Neural progenitor cell (in vitro differentiated cells): ENCODE data around the gene COPS9. TPM values are rescaled to one million over a fixed set of nuclear protein-coding genes. Genes with fewer than 3 reads are reported as not detected.

Experiments
- DNase-seq: peaks from one replicate; pipeline ENCODE4 v3.0.0-alpha.2; 2016; ENCODE audit warnings: low spot score
- H2AFZ ChIP-seq: fragments of 200-600 bp; sonication (generic); replicated peaks from 2 replicates; pipeline ENCODE4 v1.6.1; 2016; ENCODE audit warnings: antibody characterized with exemption
- H3F3A ChIP-seq: fragments of 200-600 bp; sonication (generic); 2 replicates; pipeline ENCODE4 v1.6.1; 2016; ENCODE audit warnings: antibody characterized with exemption, low read depth
- H3K27ac ChIP-seq: fragments of 200-600 bp; sonication (generic); 2 replicates; pipeline ENCODE4 v1.5.1; 2016; ENCODE audit warnings: mild to moderate bottlenecking
- H3K27me3 ChIP-seq: fragments of 200-600 bp; sonication (generic); 2 replicates; pipeline ENCODE4 v1.6.1; 2016; ENCODE audit warnings: mild to moderate bottlenecking, moderate library complexity
- H3K36me3 ChIP-seq: fragments of 200-600 bp; sonication (generic); 2 replicates; pipeline ENCODE4 v1.5.1; 2016
- H3K4me1 ChIP-seq: fragments of 200-600 bp; sonication (generic); 2 replicates; pipeline ENCODE4 v1.6.1; 2016; ENCODE audit warnings: mixed run types
- H3K4me2 ChIP-seq: fragments of 200-600 bp; sonication (generic); 2 replicates; pipeline ENCODE4 v1.6.1; 2016
- H3K4me3 ChIP-seq: fragments of 200-600 bp; sonication (generic); 2 replicates; pipeline ENCODE4 v1.5.1; 2016
- H3K79me2 ChIP-seq: fragments of 200-600 bp; sonication (generic); 2 replicates; pipeline ENCODE4 v1.6.1; 2016; ENCODE audit warnings: low read depth
- H3K9ac ChIP-seq: fragments of 200-600 bp; sonication (generic); 2 replicates; pipeline ENCODE4 v1.6.1; 2016
- H3K9me3 ChIP-seq: fragments of 200-600 bp; sonication (generic); 2 replicates; pipeline ENCODE4 v1.5.1; 2016; ENCODE audit warnings: low read depth
- H4K20me1 ChIP-seq: fragments of 200-600 bp; sonication (generic); 2 replicates; pipeline ENCODE4 v1.6.1; 2016; ENCODE audit warnings: low read depth
- H3K27ac Mint-ChIP-seq: 3 replicates; pipeline ENCODE4 v1.8.0; 2021; ENCODE audit warnings: mixed read lengths
- H3K27me3 Mint-ChIP-seq: 2 replicates; pipeline ENCODE4 v1.8.0; 2022; ENCODE audit warnings: low read depth, mild to moderate bottlenecking, inconsistent platforms, moderate library complexity, mixed read lengths; ENCODE audit not compliant: insufficient read depth
- H3K36me3 Mint-ChIP-seq: 3 replicates; pipeline ENCODE4 v1.8.0; 2021; ENCODE audit warnings: mixed read lengths
- H3K4me1 Mint-ChIP-seq: 3 replicates; pipeline ENCODE4 v1.8.0; 2021; ENCODE audit warnings: mixed read lengths
- H3K4me3 Mint-ChIP-seq: 3 replicates; pipeline ENCODE4 v1.8.0; 2021; ENCODE audit warnings: mild to moderate bottlenecking, moderate library complexity, mixed read lengths
- H3K9me3 Mint-ChIP-seq: 3 replicates; pipeline ENCODE4 v1.8.0; 2020; ENCODE audit warnings: mixed read lengths
- EZH2 ChIP-seq: fragments of 200-600 bp; sonication (generic); IDR thresholded peaks from 2 replicates; pipeline ENCODE4 v1.6.1; 2017; ENCODE audit warnings: antibody characterized with exemption, mild to moderate bottlenecking, moderate library complexity
- EZH2phosphoT487 ChIP-seq: fragments of 200-600 bp; sonication (generic); IDR thresholded peaks from 2 replicates; pipeline ENCODE4 v1.6.1; 2017; ENCODE audit warnings: antibody characterized with exemption
- total RNA-seq: library from RNA; depleted of rRNA; stranded (reverse); fragments of >200 nt; gene quantifications from 2 replicates; pipeline ENCODE4 v1.2.3, GENCODE V29; 2015; ENCODE audit warnings: low replicate concordance
- TF ChIP-seq, protein P1 (sequence below): fragments of 200-600 bp; sonication (generic); IDR thresholded peaks from 2 replicates; pipeline ENCODE4 v1.5.1; 2017; ENCODE audit warnings: antibody characterized with exemption, mild to moderate bottlenecking

Gene COPS9
- total RNA-seq, 1 donor from 2014 or later = 83.9 TPM

DNA sequence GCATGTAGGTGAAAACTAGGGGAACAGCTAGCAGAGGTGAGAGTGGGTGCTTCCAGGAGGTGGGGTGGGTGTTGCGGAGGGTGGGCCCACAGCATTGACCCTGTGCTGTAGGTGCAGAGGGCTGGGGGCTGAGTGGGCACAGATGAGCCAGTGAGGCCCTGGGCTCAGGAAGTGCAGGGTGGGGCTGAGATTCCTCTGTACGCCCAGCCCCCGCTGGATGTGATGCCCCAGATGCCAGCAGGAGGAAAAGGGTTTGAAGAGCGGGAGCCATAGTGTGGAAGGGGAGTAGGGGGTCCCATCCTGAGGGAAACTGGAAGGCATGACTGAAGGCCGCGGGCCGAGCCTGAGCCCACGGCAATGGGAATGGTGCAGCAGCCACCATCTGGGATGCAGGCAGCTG, 18.5 kb upstream of the COPS9 start:
- no peaks in the 10 kb centered on the region for H3K79me2 ChIP-seq
- Mint-ChIP-seq H3K27ac (no peak overlapping the region), H3K4me3 (no peak overlapping the region), H3K9me3 (no peaks in the 10 kb centered on the region), H3K27me3 (peaks cover 5% of the 10 kb centered on the region), H3K36me3 (no peaks in the 10 kb centered on the region), H3K4me1 (peaks cover 23% of the 10 kb centered on the region)
- H3K36me3 ChIP-seq = no peaks in the 10 kb centered on the region
- peak overlapping the region; percentile 35 for H3K4me2 ChIP-seq
- no peak overlapping the region for H3K27ac ChIP-seq
- no peak overlapping the region for H3K4me3 ChIP-seq
- H3K9me3 ChIP-seq = no peaks in the 10 kb centered on the region
- peaks cover 21% of the 10 kb centered on the region for H3K27me3 ChIP-seq
- H3F3A ChIP-seq = peaks cover 9% of the 10 kb centered on the region
- no peak for TF ChIP-seq EZH2phosphoT487
- peaks cover 24% of the 10 kb centered on the region for H3K4me1 ChIP-seq
- no peak overlapping the region for H2AFZ ChIP-seq
- no peak overlapping the region for H3K9ac ChIP-seq
- no peak for DNase-seq
- no peaks in the 10 kb centered on the region for H4K20me1 ChIP-seq

DNA sequence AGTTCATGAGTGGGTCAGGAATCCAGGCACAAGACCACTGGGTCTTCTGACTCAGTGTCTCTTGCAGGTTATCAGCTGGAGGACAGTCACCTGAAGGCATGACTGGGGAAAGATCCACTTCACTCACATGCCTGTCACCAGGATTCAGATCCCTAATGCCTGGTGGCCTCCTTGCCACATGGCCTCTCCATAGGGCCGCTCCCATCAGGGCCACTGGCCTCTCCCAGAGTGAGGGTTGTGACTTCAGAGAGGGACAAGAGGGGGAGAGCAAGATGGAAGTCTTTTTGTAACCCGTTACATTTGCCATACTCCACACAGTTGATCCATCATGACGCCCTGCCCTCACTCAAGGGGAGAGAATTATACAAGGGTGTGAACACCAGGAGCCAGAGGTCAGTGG, 17.3 kb upstream of the COPS9 start:
- H4K20me1 ChIP-seq = no peaks in the 10 kb centered on the region
- Mint-ChIP-seq H3K27ac (no peak overlapping the region), H3K4me1 (peaks cover 23% of the 10 kb centered on the region), H3K4me3 (no peak overlapping the region), H3K36me3 (no peaks in the 10 kb centered on the region), H3K27me3 (peaks cover 5% of the 10 kb centered on the region), H3K9me3 (no peaks in the 10 kb centered on the region)
- no peaks in the 10 kb centered on the region for H3K79me2 ChIP-seq
- no peak overlapping the region for H3K27ac ChIP-seq
- no peaks in the 10 kb centered on the region for H3K9me3 ChIP-seq
- no peak overlapping the region for H2AFZ ChIP-seq
- H3K4me3 ChIP-seq = no peak overlapping the region
- no peak overlapping the region for H3K4me2 ChIP-seq
- peaks cover 9% of the 10 kb centered on the region for H3F3A ChIP-seq
- no peaks in the 10 kb centered on the region for H3K36me3 ChIP-seq
- no peak overlapping the region for H3K9ac ChIP-seq
- no peak for TF ChIP-seq EZH2
- no peak for TF ChIP-seq EZH2phosphoT487
- TF ChIP-seq, protein P1, sequence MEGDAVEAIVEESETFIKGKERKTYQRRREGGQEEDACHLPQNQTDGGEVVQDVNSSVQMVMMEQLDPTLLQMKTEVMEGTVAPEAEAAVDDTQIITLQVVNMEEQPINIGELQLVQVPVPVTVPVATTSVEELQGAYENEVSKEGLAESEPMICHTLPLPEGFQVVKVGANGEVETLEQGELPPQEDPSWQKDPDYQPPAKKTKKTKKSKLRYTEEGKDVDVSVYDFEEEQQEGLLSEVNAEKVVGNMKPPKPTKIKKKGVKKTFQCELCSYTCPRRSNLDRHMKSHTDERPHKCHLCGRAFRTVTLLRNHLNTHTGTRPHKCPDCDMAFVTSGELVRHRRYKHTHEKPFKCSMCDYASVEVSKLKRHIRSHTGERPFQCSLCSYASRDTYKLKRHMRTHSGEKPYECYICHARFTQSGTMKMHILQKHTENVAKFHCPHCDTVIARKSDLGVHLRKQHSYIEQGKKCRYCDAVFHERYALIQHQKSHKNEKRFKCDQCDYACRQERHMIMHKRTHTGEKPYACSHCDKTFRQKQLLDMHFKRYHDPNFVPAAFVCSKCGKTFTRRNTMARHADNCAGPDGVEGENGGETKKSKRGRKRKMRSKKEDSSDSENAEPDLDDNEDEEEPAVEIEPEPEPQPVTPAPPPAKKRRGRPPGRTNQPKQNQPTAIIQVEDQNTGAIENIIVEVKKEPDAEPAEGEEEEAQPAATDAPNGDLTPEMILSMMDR = no peak
- H3K4me1 ChIP-seq = peaks cover 24% of the 10 kb centered on the region
- no peak for DNase-seq
- peaks cover 21% of the 10 kb centered on the region for H3K27me3 ChIP-seq

DNA sequence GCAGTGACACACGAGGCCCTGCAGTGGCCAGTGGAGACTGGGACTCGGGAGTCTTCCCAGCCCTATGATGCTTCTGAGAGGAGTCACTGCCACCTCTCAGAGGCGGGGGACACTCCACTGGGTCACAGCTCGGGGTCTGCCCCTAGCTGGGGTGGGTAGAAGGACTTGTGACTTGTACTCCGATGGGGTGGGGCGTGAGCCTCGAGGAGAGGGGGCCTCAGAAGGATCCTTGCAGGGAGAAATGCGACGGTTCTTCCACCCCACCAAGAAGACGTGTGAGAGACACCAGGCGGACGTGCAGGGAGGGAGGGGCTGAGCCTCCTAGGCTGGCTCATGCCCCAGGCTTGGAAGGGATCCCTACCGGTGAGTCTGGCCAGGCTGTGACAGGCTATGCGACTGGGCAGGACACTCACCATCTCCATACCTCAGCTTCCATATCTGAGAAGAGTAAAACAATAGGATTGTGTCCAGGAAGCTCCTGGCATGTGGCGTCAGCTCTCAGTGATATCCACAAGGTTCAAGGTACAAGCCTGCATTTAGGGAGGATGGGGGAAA, 15.4 kb upstream of the COPS9 start:
- H2AFZ ChIP-seq = no peak overlapping the region
- H3K27ac Mint-ChIP-seq = no peak overlapping the region
- peaks cover 21% of the 10 kb centered on the region for H3K27me3 ChIP-seq
- no peaks in the 10 kb centered on the region for H4K20me1 ChIP-seq
- peaks cover 17% of the 10 kb centered on the region for H3F3A ChIP-seq
- H3K4me1 Mint-ChIP-seq = peaks cover 21% of the 10 kb centered on the region
- peaks cover 23% of the 10 kb centered on the region for H3K4me1 ChIP-seq
- no peaks in the 10 kb centered on the region for H3K36me3 ChIP-seq
- H3K4me3 Mint-ChIP-seq = no peak overlapping the region
- H3K27ac ChIP-seq = no peak overlapping the region
- TF ChIP-seq EZH2 = no peak
- no peak for TF ChIP-seq EZH2phosphoT487
- no peak for DNase-seq
- H3K4me3 ChIP-seq = no peak overlapping the region
- H3K9ac ChIP-seq = no peak overlapping the region
- peaks cover 19% of the 10 kb centered on the region for H3K27me3 Mint-ChIP-seq
- no peak overlapping the region for H3K4me2 ChIP-seq
- no peaks in the 10 kb centered on the region for H3K79me2 ChIP-seq
- no peaks in the 10 kb centered on the region for H3K9me3 ChIP-seq
- H3K36me3 Mint-ChIP-seq = no peaks in the 10 kb centered on the region
- peaks cover 4% of the 10 kb centered on the region for H3K9me3 Mint-ChIP-seq

DNA sequence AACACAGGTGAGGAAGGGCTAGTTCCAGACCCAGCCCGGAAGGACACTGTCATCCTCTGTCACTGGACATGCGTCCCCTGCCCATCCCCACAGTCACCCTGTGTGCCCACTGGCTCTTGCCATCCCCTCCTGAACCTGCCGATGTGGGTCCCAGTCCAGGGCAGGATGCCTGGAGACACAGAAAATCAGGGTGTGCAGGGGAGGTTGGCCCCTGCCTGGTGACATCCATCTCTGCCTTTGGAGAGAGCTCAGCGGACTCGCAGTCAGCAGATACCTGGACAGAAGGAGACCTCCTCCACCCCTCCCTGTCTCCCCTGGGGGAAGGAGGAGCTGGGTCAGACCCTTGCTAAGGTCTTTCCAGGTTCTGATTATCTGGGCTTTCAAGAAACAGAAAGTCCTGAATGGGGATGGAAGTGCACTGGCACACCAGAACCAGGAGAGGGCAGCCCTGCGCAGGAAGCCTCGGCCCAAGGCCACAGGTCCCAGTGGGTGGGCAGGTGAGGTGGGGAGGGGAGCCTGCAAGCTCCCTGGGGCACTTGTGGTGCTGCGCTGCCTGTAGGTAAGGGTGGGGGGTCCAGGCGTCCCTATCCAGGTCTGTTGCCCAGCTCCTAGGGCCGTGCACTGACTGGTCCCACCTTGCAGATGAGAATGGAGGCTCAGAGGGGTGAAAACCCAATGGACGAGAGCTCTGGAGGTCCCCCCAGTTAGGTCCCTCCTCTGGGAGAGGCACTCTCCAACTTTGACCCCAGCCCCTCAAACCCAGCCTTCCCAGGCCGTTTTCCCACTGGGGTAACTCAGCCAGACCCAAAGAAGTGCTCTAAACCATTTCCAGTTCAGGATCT, 14.1 kb upstream of the COPS9 start:
- no peak overlapping the region for H3K4me3 Mint-ChIP-seq
- Histone ChIP-seq H3K27me3 (peaks cover 21% of the 10 kb centered on the region), H3K9ac (no peak overlapping the region), H3K4me3 (no peak overlapping the region), H3K36me3 (no peaks in the 10 kb centered on the region), H3F3A (peaks cover 14% of the 10 kb centered on the region), H4K20me1 (no peaks in the 10 kb centered on the region), H3K79me2 (no peaks in the 10 kb centered on the region), H3K4me2 (no peak overlapping the region), H3K9me3 (no peaks in the 10 kb centered on the region), H3K27ac (no peak overlapping the region), H3K4me1 (peaks cover 10% of the 10 kb centered on the region), H2AFZ (no peak overlapping the region)
- TF ChIP-seq, protein P1 = peak; percentile 80
- no peak for TF ChIP-seq EZH2
- peaks cover 4% of the 10 kb centered on the region for H3K9me3 Mint-ChIP-seq
- DNase-seq = peak; percentile 78
- H3K36me3 Mint-ChIP-seq = no peaks in the 10 kb centered on the region
- no peak overlapping the region for H3K27ac Mint-ChIP-seq
- peaks cover 8% of the 10 kb centered on the region for H3K4me1 Mint-ChIP-seq
- H3K27me3 Mint-ChIP-seq = peaks cover 17% of the 10 kb centered on the region
